ENCODE measurements around the gene IL16.

IL16 gene

DNA sequence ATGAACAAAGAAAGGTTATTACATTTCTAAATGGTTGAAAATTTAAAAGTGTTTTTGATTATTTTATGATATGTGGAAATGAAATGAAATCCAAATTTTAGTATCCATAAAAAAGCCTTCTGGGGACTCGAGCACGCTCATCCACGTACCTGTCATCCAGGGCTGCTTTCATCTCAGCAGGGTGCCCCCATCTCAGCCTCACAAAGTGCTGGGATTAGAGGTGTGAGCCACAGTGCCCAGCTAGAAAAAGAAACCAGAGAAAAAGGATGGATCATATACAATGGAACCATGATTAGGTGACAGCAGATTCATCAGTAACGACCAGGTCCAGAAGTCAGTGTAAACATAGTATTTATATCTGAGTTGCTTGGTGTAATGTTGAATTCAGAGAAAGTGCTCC, 77.6 kb downstream of the IL16 start:
- no peak for DNase-seq (ENCODE audit: low read depth in 2 of 2)

DNA sequence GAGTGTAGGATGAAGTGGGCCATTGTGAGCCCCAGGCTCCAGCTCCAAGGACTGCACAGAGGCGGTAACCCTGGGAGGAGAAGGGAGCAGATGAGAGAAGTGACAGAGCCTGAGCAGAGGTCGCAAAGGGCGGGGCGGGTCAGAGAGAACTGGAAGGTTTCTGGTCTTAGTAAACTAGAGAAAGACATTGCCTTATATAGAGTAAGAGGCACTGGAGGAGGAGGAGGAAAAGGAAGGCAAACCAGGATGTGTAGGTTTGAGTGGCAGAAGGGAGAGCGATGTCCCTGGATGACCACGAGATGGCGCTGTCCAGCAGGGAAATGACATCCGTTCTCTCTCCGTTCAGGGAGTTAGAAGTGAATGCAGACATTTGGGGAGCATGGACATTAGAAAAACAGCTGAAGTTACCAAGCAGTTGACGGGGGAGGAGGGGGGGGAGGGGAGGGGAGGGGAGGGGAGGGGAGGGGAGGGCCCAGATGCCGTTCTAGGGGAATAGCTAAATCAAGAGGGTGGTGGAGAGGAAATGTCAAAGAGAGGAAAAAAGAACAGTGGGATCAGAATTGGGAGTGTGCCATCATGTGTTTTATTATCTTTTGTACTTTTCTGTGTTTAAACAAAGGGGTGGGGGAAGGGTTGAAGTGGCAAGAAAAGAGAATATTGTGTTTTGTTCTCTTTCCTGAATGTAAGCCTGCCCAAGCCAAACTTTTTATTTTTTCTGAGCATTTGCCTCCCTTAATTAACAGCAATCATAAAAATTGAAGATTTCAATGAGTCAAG, 78.4 kb downstream of the IL16 start:
- DNase-seq (ENCODE audit: low read depth in 2 of 2): peak; percentile 67 to 81

DNA sequence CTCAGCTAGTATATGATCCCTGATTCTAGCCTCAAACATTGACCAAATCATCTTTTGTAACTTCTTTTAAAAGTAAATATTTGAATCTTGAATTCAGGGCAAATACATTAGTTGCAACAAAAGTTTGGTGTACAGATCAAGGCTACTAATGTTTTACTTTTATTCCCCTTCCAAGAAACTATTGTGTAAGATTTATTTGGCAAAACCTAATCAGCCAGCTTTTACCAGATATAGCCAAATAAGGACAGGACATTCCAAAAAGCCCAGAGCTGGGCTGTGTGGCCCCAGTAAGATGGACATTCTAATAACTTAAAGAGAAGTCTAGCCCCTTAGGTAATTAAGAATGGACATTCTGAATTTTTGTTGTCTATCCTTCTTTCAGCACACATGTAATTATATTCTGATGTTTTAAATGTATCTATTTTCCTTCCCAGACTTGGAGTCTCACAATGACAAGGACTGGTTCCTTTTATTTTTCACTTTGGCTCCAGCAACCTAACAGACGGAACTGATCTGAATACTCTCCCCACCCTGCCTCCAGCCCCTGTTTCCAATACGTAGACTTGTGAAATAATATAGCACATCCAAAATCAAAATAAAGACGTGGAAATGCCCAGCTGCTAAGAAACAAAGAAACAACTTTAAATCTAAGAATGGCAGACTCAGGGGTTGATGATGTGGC, 79.2 kb downstream of the IL16 start:
- no peak for DNase-seq (ENCODE audit: low read depth in 2 of 2)

DNA sequence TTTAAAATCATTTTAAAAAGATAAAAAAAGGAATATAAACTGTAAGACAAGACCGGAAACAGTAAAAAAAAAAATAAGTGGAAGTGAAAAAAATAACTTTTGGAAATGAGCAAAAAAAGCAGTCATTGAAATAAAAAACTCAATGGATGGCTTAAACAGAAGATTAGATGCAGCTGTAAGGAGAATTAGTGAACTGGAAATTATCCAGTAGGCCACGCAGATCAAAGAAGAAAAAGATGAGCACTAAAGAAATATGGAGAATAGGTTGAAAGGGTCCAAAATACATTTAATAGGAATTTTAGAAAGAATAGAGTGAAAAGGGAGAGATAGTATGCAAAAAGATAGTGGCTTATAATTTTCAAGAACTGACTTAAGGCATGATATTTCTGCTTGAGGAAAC, 80.3 kb downstream of the IL16 start:
- DNase-seq (ENCODE audit: low read depth in 2 of 2): no peak

DNA sequence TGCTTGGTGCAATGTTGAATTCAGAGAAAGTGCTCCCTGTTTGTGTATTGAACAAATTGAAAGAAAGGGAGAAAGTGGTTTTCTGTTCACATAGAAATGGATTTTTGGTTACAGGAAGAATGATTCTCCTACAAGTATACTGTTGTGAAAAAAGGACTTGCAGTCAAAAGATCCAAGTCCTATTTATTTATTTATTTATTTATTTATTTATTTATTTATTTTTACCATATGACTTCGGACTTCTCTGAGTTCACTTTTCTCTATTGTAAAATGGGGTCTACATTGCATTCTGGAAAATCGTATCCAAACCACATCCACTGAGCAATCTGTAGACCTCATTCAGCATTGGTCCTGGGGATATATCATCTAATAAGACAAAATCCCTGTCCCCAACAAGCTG, 81.2 kb downstream of the IL16 start:
- DNase-seq (ENCODE audit: low read depth in 2 of 2): no peak

DNA sequence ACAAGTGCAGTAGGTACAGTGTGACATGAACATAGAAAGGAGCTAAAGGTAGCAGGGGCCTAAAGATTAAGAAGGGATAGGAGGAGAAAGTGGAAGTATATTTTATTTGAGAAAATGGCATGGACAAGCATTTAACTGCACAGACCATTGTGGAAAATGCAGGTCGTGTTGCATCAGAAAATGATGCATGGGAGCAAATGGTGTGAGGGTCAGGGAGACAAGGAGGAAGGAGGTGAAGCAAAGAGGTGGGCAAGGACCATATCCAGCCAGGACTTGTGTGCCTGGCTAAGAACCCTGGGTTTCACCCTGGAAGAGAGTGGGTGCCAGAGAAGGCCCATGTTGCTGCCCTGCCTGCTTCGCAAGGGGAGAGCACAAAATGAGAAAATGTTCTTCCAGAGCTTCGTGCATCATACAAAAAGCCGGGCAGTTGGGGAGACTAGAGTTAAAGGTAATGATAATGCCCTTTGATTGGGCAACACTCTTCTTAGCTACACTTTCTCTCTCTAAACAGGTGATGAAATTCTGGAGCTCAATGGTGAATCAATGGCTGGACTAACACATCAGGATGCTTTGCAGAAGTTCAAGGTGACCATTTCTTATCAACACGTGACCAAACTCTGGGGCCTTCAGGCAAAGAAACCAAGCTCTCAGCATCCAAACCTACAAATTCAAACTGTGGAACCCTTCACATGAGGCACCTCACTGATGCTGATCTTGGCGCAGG, 81.8 kb downstream of the IL16 start:
- DNase-seq (ENCODE audit: low read depth in 2 of 2): no peak

DNA sequence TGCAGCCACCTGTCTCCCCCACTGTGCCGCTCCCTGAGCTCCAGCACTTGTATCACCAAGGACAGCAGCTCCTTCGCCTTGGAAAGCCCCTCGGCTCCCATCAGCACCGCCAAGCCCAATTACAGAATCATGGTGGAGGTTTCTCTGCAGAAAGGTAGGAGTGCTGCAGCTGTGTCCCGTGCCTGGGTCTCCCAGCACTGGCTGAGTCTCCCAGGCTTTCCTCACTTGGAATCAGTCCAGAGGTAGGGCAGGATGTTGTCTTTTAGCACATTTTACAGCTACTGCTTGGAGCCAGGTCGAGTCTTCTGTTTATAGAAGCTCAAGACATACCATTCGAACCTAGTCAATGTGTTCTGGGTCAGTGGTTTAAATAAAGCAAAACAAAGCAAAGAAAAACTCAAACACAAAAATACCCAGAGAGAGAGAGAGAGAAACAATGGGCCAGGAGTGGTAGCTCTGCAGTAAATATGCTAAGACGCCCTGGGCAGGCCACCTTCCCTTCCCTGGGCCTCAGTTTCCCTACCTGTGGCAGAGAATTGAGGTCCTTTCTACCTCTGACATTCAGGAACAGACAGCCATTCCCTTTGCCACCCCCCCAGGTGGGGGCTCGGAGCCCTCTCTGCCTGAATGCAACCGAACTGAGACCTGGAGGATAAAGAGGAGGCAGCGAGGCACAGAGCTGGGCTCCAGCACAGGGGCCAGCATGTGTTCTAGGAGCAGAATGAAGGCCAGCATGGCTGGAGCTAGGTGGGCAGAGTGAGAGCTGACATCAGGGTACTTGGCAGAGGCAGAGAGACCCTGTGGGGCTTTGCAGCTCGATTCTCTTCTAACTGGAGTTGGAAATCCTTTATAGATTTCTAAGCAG, 83.2 kb downstream of the IL16 start:
- no peak for DNase-seq (ENCODE audit: low read depth in 2 of 2)

DNA sequence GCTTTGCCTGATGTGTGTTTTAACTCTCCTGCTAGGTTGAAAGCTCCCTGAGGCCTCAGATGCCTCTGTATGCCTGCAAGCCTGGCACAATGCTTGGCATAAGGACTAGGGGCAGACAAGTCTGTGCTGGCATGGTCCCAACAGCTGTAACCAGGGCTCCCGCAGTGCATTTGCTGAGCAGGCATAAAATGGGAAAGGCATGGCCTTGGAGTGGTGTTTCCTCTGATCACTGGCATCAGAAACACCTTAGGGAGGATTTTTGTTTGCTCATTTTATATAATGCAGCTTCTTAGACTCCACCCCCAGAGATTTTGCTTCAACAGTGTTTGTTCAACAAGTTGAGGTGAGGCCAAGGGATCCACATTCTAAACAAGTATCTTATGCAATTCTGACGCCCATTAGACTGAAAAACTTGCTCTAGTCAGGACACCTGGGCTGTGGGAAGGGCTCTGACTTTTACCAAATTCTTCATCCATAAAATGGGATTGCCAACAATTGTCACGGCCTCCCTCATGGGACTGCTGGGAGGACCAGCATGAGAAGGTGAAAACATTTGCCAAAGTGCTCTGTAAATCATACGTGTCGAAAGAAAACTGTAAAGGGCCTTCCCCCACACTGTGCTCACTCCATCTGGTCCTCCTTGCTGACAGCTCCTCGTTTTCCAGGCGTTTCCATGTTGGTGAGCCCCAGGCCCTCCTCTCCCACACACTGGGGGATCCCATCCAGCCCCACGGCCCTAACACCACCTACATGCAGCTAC, 84.2 kb downstream of the IL16 start:
- DNase-seq (ENCODE audit: low read depth in 2 of 2): no peak

DNA sequence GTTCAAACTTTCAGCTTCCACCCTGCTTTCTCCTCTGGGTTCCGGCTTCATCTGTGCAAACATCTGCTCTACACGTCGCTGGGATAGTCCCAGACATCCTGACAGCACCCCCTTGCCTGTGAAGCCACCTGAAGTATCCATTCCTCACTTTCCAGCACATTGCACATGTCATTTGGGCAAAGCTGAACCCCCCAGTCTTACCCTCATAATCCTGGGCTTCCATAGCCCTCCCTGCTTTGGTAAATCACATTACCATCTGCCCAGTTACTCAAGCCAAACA, 84.7 kb downstream of the IL16 start:
- DNase-seq (ENCODE audit: low read depth in 2 of 2): no peak

DNA sequence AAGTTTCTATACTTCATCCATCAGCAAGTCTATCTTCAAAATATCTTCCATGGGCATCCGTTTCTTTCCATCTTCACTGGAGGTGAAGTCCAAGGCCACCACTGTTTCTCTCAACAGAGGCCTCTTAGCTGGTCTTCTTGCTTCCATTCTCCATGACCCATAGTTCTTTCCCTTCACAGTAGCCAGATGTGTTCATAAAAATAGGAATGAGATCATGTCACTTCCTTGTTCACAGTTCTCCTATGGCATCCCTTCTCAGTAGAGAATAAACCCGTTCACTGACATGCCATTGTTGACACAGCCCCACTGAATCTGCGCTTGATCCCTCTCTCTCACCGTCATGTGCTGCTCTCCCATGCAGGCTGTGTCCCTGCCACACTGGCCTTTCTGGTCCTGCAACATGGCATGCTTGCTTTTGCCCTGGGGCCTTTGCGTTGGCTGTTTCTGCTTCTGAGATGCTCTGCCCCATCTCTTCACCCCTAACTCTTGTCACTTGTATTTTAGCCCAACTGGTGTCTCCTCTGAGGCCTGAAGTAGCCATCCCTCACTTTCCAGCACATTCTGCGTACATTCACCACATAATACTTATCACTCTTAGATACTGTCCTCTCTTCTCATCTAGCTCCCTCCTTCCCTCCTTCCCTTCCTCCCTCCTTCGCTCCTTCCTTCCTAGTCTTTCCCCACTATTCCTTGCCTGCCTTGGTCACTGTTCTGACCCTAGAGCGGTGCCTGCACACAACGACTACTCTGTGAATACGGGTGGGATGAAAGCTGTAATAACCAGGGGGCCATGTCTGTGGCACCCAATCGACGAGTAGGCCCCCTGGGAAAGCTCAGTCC, 85.3 kb downstream of the IL16 start:
- no peak for DNase-seq (ENCODE audit: low read depth in 2 of 2)

DNA sequence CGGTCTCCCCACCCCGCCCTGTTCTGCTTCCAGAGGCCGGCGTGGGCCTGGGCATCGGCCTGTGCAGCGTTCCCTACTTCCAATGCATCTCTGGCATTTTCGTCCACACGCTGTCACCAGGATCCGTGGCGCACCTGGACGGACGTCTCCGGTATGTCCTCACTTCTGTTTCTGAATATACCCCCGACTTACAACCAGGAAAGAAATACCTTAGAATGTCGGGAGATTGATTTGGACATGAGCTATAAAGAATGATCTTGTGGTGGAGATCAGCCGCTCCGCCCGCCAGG, 85.9 kb downstream of the IL16 start:
- DNase-seq (ENCODE audit: low read depth in 2 of 2): no peak

DNA sequence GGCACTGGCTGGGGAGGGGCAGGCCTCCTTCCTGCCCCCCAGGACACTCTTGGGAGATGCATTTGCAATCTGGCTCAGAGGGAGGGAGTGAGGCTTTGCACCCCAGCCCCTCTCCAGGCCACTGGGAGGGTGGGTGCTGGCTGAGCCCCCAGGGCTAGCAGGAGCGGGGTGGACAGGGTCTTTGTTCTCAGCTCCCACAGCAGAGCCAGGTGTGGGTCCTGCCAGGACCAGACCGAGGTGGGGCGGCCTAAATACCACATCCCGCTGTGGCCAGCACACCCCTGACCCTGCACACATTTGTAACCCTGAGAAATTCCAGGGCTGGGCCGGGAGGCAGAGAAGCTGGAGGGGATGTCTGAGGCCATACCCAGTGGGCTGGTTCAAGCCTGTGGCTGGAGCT, 86.2 kb downstream of the IL16 start:
- no peak for DNase-seq (ENCODE audit: low read depth in 2 of 2)

DNA sequence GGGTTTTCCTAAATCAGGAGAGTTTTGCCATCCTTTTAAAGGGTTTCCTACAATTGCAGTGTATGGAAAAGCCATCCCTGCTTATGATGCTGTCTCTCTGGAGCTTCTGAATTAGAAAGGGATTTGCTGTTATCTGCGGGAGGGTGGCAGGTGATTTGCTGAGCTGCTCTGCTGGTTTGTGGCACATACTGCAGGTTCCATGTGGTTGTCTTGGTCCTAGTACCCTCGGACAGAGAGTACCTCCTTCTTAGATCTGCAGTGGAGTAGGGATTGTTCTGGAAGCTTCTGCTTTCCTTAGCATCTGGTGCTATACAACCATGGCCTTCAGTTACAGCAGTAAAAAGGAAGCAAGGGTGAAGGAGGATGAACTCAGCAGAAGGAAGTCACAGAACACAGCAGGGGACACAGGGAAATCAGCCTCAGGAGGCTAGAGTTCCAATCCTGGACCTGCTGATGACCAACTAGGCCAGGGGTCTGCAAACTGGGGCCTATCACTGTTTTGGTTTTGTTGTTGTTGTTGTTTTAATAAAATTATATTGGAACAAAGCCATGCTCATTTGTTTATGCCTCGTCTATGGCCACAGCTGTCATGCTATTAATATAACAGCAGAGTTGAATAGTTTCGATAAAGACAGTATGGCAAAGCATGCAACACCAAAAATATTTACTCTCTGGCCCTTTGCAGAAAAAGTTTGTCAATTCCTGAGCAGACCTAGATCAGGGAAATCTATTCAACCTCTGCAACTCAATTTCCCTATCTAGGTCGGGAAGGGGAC, 87.8 kb downstream of the IL16 start:
- DNase-seq (ENCODE audit: low read depth in 2 of 2): no peak

DNA sequence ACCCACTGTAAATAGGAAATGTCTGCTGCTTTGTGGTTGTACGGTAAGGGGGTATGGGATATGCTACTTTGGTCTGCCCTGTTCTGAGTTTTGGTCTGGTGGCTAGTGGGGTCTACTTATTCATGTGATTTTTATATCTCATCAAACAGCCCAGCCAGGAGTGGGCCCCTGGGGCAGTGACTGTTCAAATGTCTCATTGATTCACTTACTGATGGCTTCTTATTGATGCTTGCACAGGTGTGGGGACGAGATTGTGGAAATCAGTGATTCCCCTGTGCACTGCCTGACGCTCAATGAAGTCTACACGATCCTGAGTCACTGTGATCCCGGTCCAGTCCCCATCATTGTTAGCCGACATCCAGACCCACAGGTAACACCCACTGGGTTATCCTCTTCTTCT, 88.8 kb downstream of the IL16 start:
- DNase-seq (ENCODE audit: low read depth in 2 of 2): no peak

DNA sequence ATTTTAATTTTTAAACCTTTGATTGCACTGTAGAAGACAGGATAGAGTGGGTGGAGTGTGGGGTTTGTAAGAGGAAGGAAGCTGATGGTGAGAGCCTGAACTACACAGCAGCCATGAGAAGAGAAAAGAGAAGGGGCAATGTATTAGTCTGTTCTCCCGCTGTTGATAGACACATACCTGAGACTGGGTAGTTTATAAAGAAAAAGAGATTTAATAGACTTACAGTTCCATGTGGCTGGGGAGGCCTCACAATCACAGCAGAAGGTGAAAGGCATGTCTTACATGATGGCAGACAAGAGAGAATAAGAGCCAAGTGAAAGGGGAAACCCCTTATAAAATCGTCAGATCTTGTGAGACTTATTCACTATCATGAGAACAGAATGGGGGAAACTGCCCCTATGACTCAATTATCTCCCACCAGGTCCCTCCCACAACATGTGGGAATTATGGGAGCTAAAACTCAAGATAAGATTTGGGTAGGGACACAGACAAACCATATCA, 90.0 kb downstream of the IL16 start:
- no peak for DNase-seq (ENCODE audit: low read depth in 2 of 2)

DNA sequence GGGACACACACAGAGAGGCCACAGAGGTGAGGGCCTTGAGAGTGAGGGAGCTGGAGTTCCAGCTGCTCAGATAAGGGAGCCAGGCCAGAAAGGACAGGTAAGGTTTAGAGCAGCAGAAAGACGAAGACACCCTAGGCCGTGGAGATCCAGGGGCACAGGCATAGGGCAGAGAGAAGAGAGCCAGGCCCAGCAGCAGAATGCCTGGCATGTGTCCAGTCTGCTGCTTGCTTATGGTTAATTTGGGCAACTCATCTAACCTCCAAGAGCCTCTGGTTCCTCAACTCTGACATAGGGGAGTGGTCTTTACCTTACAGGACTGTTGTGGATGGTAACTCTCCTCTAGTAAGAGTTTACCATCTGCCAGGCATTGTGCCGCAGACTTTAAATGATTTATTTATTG, 91.4 kb downstream of the IL16 start:
- DNase-seq (ENCODE audit: low read depth in 2 of 2): no peak

DNA sequence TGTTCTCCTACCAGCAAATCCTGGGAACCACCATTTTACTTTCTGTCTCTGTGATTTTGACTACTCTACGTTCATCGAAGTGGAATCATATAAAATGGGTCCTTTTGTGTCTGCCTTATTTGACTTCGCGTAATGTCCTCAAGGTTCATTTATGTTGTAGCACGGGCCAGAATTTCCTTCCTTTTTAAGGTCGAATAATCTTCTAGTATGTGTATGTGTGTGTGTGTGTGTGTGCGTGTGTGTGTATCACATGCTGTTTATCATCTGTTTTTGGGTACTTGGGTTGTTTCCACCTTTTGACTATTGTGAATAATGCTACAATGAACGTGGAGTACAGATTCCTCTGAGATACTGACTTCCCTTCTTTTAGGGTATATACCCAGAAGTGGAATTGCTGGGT, 91.9 kb downstream of the IL16 start:
- DNase-seq (ENCODE audit: low read depth in 2 of 2): no peak

DNA sequence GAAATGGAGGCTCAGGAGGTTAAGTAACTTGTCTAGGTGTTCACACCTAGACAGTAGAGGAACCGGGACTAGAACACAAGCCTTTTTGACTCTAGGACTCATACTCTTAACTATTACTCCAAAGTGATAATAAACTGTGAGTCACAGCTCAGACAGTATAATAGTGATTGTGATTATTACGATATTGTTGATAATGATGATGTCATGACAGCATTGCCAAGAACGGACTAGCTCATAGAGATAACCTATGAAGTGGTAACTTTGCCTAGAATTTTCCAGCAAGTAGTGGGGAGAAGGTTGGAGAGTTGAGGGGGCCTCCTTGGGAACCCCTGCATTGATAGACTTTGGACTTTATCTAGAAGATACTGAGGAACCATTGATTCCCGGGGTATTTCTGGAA, 93.2 kb downstream of the IL16 start:
- DNase-seq (ENCODE audit: low read depth in 2 of 2): no peak

DNA sequence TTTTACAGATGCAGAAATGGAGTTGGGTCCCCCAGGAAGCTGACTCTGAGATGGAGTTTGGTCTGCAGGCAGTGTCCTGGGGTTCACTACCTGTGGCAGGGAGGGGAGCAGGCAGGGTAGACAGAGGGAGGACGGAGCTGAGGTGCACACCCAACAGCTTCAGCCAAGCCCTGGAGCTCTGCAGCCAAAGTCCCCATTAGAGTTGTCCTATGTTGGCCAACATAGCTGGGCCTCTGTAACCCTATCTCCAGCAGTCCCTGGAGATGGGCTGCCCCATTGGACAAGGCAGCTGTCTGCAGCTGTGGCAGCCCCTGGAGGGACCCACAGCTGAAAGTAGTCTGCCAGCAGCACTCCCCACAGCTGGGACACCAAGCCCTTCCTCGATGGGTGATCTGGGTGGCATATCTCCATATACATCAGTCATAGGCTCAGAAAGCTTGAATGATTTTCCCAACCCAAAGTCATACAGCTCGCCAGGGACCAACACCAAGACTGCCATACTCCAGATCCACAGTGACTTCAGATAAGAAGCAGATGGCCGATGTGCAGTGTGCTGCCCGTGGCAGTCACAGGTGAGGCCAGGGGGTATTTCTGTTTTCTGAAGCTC, 95.3 kb downstream of the IL16 start:
- DNase-seq (ENCODE audit: low read depth in 2 of 2): no peak
